SHP77 treated with DMSO at 0.1 percent for 48 hours (cell line): ENCODE results near the gene GPD1.
"Not testable (repeated sequence)": the region's sequence is repeated elsewhere in the genome, so short reads cannot be mapped to it uniquely, and the experiment has no call there.

Experiments
- DNase-seq: peaks from one replicate; lab custom pipeline; 2025; lab: John Stamatoyannopoulos, UW

Gene GPD1

DNA sequence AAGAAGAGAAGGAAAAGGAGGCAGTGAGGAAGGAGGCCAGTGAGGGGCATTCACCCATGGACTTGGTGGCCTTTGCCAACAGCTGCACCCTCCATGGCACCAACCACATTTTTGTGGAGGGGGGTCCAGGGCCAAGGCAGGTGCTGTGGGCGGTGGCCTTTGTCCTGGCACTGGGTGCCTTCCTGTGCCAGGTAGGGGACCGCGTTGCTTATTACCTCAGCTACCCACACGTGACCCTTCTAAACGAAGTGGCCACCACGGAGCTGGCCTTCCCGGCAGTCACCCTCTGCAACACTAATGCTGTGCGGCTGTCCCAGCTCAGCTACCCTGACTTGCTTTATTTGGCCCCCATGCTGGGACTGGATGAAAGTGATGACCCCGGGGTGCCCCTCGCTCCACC lies 30.1 kb upstream of the GPD1 start:
- no peak for DNase-seq

- DNase-seq: peak; percentile 37
These were observed 28.6 kb upstream of the GPD1 start for GRCh38 chr12:50074936-50075807.

DNA sequence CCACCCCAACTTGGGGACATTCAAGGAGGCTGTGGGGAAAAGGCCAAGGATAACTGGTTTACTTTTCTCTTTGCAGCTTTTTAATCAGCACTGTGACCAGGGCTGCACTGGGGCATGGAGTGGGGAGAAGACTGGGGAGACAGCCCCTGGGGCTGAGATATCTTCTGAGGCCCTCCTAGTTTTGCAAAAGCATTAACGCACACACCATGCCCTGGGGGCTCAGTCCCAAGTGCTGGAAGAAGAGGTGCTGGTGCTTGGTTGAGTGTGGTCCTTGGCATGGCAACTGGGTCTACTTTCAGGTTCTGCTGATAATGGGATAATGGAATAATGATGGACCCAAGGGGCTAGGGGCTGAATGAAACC lies 28.0 kb upstream of the GPD1 start:
- no peak for DNase-seq

DNA sequence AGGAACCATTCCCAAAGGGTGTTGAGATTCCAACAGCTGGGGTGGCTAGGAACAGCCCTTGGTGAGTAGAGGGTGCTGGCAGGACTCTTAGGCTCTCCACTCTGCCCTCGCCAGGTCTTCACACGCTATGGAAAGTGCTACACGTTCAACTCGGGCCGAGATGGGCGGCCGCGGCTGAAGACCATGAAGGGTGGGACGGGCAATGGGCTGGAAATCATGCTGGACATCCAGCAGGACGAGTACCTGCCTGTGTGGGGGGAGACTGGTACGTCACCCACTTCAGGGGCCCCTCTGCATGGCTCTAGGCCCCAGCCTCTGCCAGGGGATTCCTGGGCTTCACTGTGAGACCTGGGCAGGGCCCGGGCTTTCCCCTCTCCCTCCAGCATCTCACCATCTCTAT lies 26.7 kb upstream of the GPD1 start:
- no peak for DNase-seq

DNA sequence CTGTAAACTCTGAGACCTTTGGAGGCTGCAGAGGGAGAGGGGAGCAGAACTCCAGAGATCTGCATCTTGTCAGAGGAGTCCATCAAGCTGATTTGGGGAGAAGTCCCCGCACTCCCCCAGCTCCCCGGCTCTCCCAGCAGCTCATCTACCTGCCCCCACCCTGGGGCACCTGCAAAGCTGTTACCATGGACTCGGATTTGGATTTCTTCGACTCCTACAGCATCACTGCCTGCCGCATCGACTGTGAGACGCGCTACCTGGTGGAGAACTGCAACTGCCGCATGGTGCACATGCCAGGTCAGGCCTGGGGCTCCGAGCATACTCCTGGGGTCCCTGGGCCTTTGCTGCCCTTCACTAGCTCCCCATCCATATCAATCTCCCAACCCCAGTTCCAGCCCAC lies 25.5 kb upstream of the GPD1 start:
- DNase-seq: no peak

- no peak for DNase-seq
These were observed 24.0 kb upstream of the GPD1 start for GRCh38 chr12:50079771-50080170.

GRCh38 chr12:50081096-50081808 lies 22.6 kb upstream of the GPD1 start:
- no peak for DNase-seq

DNA sequence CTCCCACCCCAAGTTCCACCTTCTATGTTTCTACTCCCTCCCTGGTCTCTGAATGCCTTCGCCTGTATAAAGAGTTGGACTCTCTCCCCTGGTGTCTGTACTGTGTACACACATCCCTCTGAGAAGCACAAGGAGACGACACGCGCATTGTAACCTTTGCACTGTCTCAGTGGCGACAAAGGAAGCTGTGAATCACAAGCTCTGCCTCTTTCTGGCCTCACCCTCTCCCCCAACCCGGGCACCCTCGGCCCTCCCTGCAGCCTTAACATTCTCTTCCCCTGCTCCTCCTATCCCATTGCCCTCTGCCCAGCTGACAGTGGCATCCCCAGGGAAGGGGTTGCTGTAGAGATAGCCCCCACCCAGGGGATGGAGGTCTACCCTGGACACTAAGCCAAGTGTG lies 21.2 kb upstream of the GPD1 start:
- no peak for DNase-seq

DNA sequence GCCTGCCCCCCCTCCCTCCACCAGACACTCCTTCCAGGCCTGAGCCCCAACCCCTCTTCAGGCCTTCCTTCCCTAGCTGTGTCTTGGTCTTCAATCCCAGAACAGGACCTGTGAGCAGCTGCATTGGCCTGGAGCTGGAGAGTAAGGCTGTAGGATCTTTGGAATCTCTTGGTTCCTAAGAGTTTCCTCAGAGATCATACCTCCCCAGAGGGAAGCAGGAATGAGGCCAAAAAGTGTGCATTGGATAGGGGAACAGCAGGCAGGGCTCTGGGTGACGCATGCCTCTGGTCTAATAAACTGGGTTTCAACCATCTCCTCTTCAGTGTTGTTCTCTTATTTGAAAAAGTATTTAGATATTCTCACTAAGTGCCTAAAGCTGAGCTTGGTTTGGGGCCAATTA lies 20.5 kb upstream of the GPD1 start:
- no peak for DNase-seq

- DNase-seq: not testable (repeated sequence)
These were observed 19.4 kb upstream of the GPD1 start for GRCh38 chr12:50084409-50084774.

- DNase-seq: peak; percentile 93
These were observed 18.8 kb upstream of the GPD1 start, which contains the start of gene SMARCD1 for GRCh38 chr12:50084775-50085614. Gene SMARCD1, plus strand, starts transcription at chr12:50085342. Its CDS starts 28 bp downstream, at chr12:50085370.

- DNase-seq: no peak
These were observed 18.2 kb upstream of the GPD1 start for GRCh38 chr12:50085615-50086072.

GRCh38 chr12:50086148-50086547 lies 17.7 kb upstream of the GPD1 start:
- no peak for DNase-seq

DNA sequence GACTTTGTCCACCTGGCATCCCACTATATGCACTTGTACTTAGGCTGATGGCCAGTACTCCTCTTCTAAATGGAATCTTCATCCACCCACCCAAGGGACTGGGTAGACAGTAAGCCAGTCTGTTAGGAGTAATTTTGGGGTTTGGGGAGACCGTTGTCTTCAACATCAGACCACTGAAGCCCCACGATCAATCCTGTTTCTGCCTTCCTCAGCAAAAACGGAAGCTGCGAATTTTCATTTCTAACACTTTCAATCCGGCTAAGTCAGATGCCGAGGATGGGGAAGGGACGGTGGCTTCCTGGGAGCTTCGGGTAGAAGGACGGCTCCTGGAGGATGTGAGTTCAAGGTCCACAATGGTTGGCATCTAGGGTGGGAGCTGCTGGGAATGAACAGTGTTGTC lies 16.7 kb upstream of the GPD1 start:
- no peak for DNase-seq

GRCh38 chr12:50087995-50088394 lies 15.8 kb upstream of the GPD1 start:
- DNase-seq: no peak

GRCh38 chr12:50088577-50089335 lies 15.1 kb upstream of the GPD1 start:
- peak; percentile 17 for DNase-seq

DNA sequence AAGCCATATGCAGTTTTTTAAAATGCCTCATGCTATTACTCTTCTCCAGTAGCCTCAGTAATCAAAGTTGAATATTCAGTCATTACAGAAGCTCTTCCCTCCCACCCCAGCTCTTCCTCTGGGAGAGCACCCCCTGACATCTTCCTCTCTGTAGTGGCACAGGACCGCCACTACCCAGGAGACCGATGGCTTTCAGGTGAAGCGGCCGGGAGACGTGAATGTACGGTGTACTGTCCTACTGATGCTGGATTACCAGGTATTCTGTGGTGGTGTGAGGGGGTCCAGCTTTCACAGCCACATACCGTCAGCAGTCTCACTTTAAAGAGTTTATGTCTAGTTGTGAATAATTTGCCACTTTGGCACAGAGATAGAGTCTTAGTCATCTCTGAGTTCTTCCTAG lies 14.1 kb upstream of the GPD1 start:
- DNase-seq: no peak

GRCh38 chr12:50090391-50090790 lies 13.4 kb upstream of the GPD1 start:
- DNase-seq: no peak

- DNase-seq: no peak
These were observed 5.9 kb upstream of the GPD1 start for GRCh38 chr12:50097952-50098351.

- DNase-seq: no peak
These were observed 4.4 kb upstream of the GPD1 start for GRCh38 chr12:50099302-50100008.

DNA sequence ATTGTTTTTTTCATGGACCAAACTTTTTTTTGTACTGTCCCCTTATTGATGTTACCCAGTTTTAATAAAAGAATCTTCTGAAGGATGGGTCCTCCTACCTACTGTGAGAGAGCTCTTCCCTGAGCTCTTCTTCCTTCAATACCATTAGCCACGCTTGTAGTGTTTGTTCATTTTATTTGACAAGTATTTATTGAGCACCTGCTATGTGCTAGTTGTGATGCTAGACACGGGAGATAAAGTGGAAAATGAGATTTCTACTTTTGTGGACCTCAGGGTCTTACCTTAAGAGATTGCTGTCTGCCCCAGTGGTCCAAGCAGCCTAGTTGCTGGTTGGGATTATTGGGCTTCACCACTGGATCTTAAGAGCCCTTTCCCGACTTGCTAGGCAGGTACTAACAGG lies 3.2 kb upstream of the GPD1 start:
- DNase-seq: no peak
